Astrocyte (in vitro differentiated cells and primary cell): Measurements from ENCODE around the gene CTNNA2. TPM values are rescaled to one million over a fixed set of nuclear protein-coding genes. Genes with fewer than 3 reads are reported as not detected.

ENCODE experiments used
- DNase-seq: peaks from one replicate; pipeline ENCODE4 v3.0.0-alpha.2; 2010; ENCODE audit warnings: low read depth
- FAIRE-seq: peaks from 2 replicates; lab custom pipeline; 2011; peaks lifted over from hg19 to GRCh38; lab: Jason Lieb, UNC
- H2AFZ ChIP-seq: 2 replicates; pipeline ENCODE4 v1.6.0; 2012; ENCODE audit warnings: low read depth, low read length, inconsistent platforms
- H3K27ac ChIP-seq: 2 replicates; pipeline ENCODE4 v1.5.1; 2011; ENCODE audit warnings: low read depth, low read length, inconsistent platforms
- H3K27me3 ChIP-seq: 2 replicates; pipeline ENCODE4 v1.6.0; 2011; ENCODE audit warnings: low read length, inconsistent platforms; ENCODE audit not compliant: insufficient read depth
- H3K36me3 ChIP-seq: 2 replicates; pipeline ENCODE4 v1.5.1; 2011; ENCODE audit warnings: low read length, inconsistent platforms; ENCODE audit not compliant: insufficient read depth
- H3K4me1 ChIP-seq: 2 replicates; pipeline ENCODE4 v1.5.1; 2011; ENCODE audit warnings: low read length, inconsistent platforms; ENCODE audit not compliant: insufficient read depth
- H3K4me2 ChIP-seq: 2 replicates; pipeline ENCODE4 v1.6.0; 2012; ENCODE audit warnings: low read length, inconsistent platforms
- H3K4me3 ChIP-seq: 2 replicates; pipeline ENCODE4 v1.5.1; 2011; ENCODE audit warnings: low read depth, mild to moderate bottlenecking, low read length, inconsistent platforms; ENCODE audit not compliant: insufficient read depth
- H3K79me2 ChIP-seq: 2 replicates; pipeline ENCODE4 v1.6.0; 2012; ENCODE audit warnings: mild to moderate bottlenecking, low read length, inconsistent platforms; ENCODE audit not compliant: insufficient read depth
- H3K9ac ChIP-seq: 2 replicates; pipeline ENCODE4 v1.6.0; 2012; ENCODE audit warnings: mild to moderate bottlenecking, low read length, inconsistent platforms
- H3K9me3 ChIP-seq: 2 replicates; pipeline ENCODE4 v1.5.1; 2012; ENCODE audit warnings: low read depth, mild to moderate bottlenecking, low read length, inconsistent platforms; ENCODE audit not compliant: insufficient read depth
- H4K20me1 ChIP-seq: 2 replicates; pipeline ENCODE4 v1.6.0; 2012; ENCODE audit warnings: low read length, inconsistent platforms; ENCODE audit not compliant: insufficient read depth
- H3K27ac Mint-ChIP-seq: one replicate; pipeline ENCODE4 v1.8.0; 2021; ENCODE audit warnings: mild to moderate bottlenecking, mixed read lengths; ENCODE audit not compliant: unreplicated experiment
- H3K27me3 Mint-ChIP-seq: one replicate; pipeline ENCODE4 v1.8.0; 2021; ENCODE audit warnings: low read depth, mixed read lengths; ENCODE audit not compliant: unreplicated experiment
- H3K36me3 Mint-ChIP-seq: one replicate; pipeline ENCODE4 v1.8.0; 2021; ENCODE audit warnings: low read depth, mixed read lengths; ENCODE audit not compliant: unreplicated experiment
- H3K4me1 Mint-ChIP-seq: one replicate; pipeline ENCODE4 v1.8.0; 2021; ENCODE audit warnings: low read depth, mixed read lengths; ENCODE audit not compliant: unreplicated experiment
- H3K4me3 Mint-ChIP-seq: one replicate; pipeline ENCODE4 v1.8.0; 2021; ENCODE audit warnings: mild to moderate bottlenecking, moderate library complexity, mixed read lengths; ENCODE audit not compliant: unreplicated experiment
- H3K9me3 Mint-ChIP-seq: one replicate; pipeline ENCODE4 v1.8.0; 2021; ENCODE audit warnings: mild to moderate bottlenecking, mixed read lengths; ENCODE audit not compliant: unreplicated experiment
- EZH2 ChIP-seq: IDR thresholded peaks from 2 replicates; pipeline ENCODE4 v1.6.1; 2012; ENCODE audit warnings: mild to moderate bottlenecking, low read length, inconsistent platforms; ENCODE audit not compliant: insufficient read depth
- total RNA-seq: library from RNA; stranded (reverse); gene quantifications from 2 replicates; pipeline ENCODE4 v1.2.1, GENCODE V29; 2021
- TF ChIP-seq, protein P1 (sequence below): IDR thresholded peaks from 2 replicates; pipeline ENCODE4 v1.5.1; 2011; ENCODE audit warnings: low read depth, mild to moderate bottlenecking, inconsistent platforms, low read length, moderate library complexity; ENCODE audit not compliant: insufficient read depth

Gene CTNNA2
- total RNA-seq, 1 donor from 2014 or later = 3.9 TPM

DNA sequence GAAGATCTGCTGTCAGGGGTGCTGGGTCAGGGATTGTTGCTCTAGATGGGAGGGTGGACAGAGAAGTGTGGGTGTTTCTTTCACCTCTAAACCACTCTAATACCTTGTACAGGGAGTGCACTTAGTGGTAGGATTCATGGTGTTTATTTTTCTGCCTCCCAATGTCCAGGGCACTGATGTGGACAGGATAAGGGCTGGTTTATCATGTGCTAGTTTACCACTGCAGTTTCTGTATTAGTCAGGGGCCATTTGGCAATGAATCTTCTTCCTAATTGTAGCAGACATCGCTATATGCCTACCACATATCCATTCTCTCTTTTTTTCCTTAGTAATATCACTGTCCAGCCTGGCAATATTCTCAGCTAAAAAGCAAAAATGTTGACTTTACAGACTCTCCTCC lies 842.0 kb downstream of the CTNNA2 start:
- H3K27me3 ChIP-seq = no peaks in the 10 kb centered on the region
- H3K4me3 ChIP-seq = no peak overlapping the region
- DNase-seq (no peak), FAIRE-seq (no peak)
- no peaks in the 10 kb centered on the region for H4K20me1 ChIP-seq
- no peaks in the 10 kb centered on the region for H3K9me3 ChIP-seq
- H3K4me3 Mint-ChIP-seq = no peak overlapping the region
- no peaks in the 10 kb centered on the region for H3K36me3 Mint-ChIP-seq
- H3K79me2 ChIP-seq = no peaks in the 10 kb centered on the region
- no peaks in the 10 kb centered on the region for H3K36me3 ChIP-seq
- H3K9me3 Mint-ChIP-seq = no peaks in the 10 kb centered on the region
- H2AFZ ChIP-seq = no peak overlapping the region
- no peak overlapping the region for H3K27ac ChIP-seq
- no peak overlapping the region for H3K9ac ChIP-seq
- no peak overlapping the region for H3K27ac Mint-ChIP-seq
- H3K27me3 Mint-ChIP-seq = no peaks in the 10 kb centered on the region
- TF ChIP-seq, protein P1, sequence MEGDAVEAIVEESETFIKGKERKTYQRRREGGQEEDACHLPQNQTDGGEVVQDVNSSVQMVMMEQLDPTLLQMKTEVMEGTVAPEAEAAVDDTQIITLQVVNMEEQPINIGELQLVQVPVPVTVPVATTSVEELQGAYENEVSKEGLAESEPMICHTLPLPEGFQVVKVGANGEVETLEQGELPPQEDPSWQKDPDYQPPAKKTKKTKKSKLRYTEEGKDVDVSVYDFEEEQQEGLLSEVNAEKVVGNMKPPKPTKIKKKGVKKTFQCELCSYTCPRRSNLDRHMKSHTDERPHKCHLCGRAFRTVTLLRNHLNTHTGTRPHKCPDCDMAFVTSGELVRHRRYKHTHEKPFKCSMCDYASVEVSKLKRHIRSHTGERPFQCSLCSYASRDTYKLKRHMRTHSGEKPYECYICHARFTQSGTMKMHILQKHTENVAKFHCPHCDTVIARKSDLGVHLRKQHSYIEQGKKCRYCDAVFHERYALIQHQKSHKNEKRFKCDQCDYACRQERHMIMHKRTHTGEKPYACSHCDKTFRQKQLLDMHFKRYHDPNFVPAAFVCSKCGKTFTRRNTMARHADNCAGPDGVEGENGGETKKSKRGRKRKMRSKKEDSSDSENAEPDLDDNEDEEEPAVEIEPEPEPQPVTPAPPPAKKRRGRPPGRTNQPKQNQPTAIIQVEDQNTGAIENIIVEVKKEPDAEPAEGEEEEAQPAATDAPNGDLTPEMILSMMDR = no peak
- TF ChIP-seq EZH2 = no peak
- H3K4me1 ChIP-seq = no peaks in the 10 kb centered on the region
- peaks cover 12% of the 10 kb centered on the region for H3K4me1 Mint-ChIP-seq
- H3K4me2 ChIP-seq = no peak overlapping the region

- H3K9ac ChIP-seq = no peak overlapping the region
- no peak overlapping the region for H3K27ac Mint-ChIP-seq
- no peak for FAIRE-seq
These were observed 849.1 kb downstream of the CTNNA2 start for GRCh38 chr2:80361904-80362303.

DNA sequence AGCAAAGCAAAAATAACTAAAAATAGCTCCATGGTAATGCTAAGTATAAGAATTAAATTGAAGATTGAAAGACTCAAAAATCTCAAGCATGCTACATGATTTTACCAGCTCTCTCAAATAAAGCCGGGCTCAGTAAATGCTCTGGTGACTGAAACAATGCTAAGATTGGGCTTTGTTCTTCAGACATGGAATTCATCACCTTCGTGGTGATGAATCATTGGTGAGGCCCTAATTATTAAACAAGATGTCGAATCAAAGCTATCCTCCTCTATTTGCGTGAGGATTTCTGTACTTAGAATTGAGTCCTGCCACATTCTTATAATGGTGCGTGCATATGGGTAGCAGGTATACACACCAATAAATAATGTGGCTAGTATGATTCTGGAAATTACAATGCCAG lies 850.5 kb downstream of the CTNNA2 start:
- DNase-seq (no peak), FAIRE-seq (no peak)
- Histone ChIP-seq H3K36me3 (no peaks in the 10 kb centered on the region), H3K9ac (no peak overlapping the region), H3K9me3 (no peaks in the 10 kb centered on the region), H3K27me3 (no peaks in the 10 kb centered on the region), H3K4me2 (no peak overlapping the region), H3K79me2 (no peaks in the 10 kb centered on the region), H3K4me1 (no peaks in the 10 kb centered on the region), H3K4me3 (no peak overlapping the region), H3K27ac (no peak overlapping the region), H4K20me1 (no peaks in the 10 kb centered on the region), H2AFZ (no peak overlapping the region)
- no peak overlapping the region for H3K4me3 Mint-ChIP-seq
- H3K36me3 Mint-ChIP-seq = no peaks in the 10 kb centered on the region
- H3K27me3 Mint-ChIP-seq = peaks cover 3% of the 10 kb centered on the region
- peaks cover 5% of the 10 kb centered on the region for H3K4me1 Mint-ChIP-seq
- no peaks in the 10 kb centered on the region for H3K9me3 Mint-ChIP-seq
- TF ChIP-seq, protein P1 = no peak
- no peak for TF ChIP-seq EZH2
- H3K27ac Mint-ChIP-seq = no peak overlapping the region

More at GRCh38 chr2:80361904-80362303, 849.1 kb downstream of the CTNNA2 start:
- Mint-ChIP-seq H3K9me3 (no peaks in the 10 kb centered on the region), H3K4me1 (peaks cover 5% of the 10 kb centered on the region), H3K4me3 (no peak overlapping the region), H3K27me3 (peaks cover 3% of the 10 kb centered on the region), H3K36me3 (no peaks in the 10 kb centered on the region)
- no peak overlapping the region for H2AFZ ChIP-seq
- no peaks in the 10 kb centered on the region for H3K27me3 ChIP-seq
- H3K4me1 ChIP-seq = no peaks in the 10 kb centered on the region
- H3K4me3 ChIP-seq = no peak overlapping the region
- TF ChIP-seq EZH2 = no peak
- TF ChIP-seq, protein P1 = no peak
- no peaks in the 10 kb centered on the region for H3K79me2 ChIP-seq
- no peak for DNase-seq
- no peaks in the 10 kb centered on the region for H3K9me3 ChIP-seq
- H4K20me1 ChIP-seq = no peaks in the 10 kb centered on the region
- no peaks in the 10 kb centered on the region for H3K36me3 ChIP-seq
- no peak overlapping the region for H3K4me2 ChIP-seq
- no peak overlapping the region for H3K27ac ChIP-seq
